Endothelial cell (in vitro differentiated cells): ENCODE data around the gene ATP13A3. TPM values are rescaled to one million over a fixed set of nuclear protein-coding genes. Genes with fewer than 3 reads are reported as not detected.

Experiments used
- DNase-seq: peaks from one replicate; pipeline ENCODE4 v3.0.0; 2021; ENCODE audit warnings: low spot score
- H3K27ac Mint-ChIP-seq: one replicate; pipeline ENCODE4 v1.8.0; 2021; ENCODE audit warnings: mixed read lengths, inconsistent platforms; ENCODE audit not compliant: unreplicated experiment
- H3K27me3 Mint-ChIP-seq: one replicate; pipeline ENCODE4 v1.8.0; 2021; ENCODE audit warnings: mild to moderate bottlenecking, moderate library complexity, mixed read lengths, inconsistent platforms; ENCODE audit not compliant: unreplicated experiment
- H3K36me3 Mint-ChIP-seq: one replicate; pipeline ENCODE4 v1.8.0; 2021; ENCODE audit warnings: mild to moderate bottlenecking, low read depth, mixed read lengths, inconsistent platforms; ENCODE audit not compliant: unreplicated experiment
- H3K4me1 Mint-ChIP-seq: one replicate; pipeline ENCODE4 v1.8.0; 2021; ENCODE audit warnings: mild to moderate bottlenecking, mixed read lengths, inconsistent platforms; ENCODE audit not compliant: unreplicated experiment
- H3K4me3 Mint-ChIP-seq: one replicate; pipeline ENCODE4 v1.8.0; 2021; ENCODE audit warnings: mild to moderate bottlenecking, mixed read lengths, inconsistent platforms; ENCODE audit not compliant: unreplicated experiment
- H3K9me3 Mint-ChIP-seq: one replicate; pipeline ENCODE4 v1.8.0; 2021; ENCODE audit warnings: mixed read lengths, inconsistent platforms; ENCODE audit not compliant: unreplicated experiment
- total RNA-seq: library from RNA; stranded (reverse); fragmentation: NEBNext Ultra II Directional; extraction: Animal tissue kit (Norgen Biotek cat#: 25700); gene quantifications from one replicate; pipeline ENCODE4 v1.2.1, GENCODE V29; 2021; ENCODE audit not compliant: unreplicated experiment
- TF ChIP-seq, protein P1 (sequence below): fragments of 200-600 bp; sonication (generic); IDR thresholded peaks from one replicate; pipeline ENCODE4 v1.5.0; 2021; ENCODE audit warnings: antibody characterized with exemption; ENCODE audit not compliant: unreplicated experiment

The ATP13A3 gene
- total RNA-seq, 1 donor from 2014 or later: 32.1 TPM

GRCh38 chr3:194449913-194450312 is 36.9 kb downstream of the ATP13A3 start:
- no peaks in the 10 kb centered on the region for H3K9me3 Mint-ChIP-seq
- H3K27ac Mint-ChIP-seq: no peak overlapping the region
- H3K36me3 Mint-ChIP-seq: peaks cover 14% of the 10 kb centered on the region

DNA sequence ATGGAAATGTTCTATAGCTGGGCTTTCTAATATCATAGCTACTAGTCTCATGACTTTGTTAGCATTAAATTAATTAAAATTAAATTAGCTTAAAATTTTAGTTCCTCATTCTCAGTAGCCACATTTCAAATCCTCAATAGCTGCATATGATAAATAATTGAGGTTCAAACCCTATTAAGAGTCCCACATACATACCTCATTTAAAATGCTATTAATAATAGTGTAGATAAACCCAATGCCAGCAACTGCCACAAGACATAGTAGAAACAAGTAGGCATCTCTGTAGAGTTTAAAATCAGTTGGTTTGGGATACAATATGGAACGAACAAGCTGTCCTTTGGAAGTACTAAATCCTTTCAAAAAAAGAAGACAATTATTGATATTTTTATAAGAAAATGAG is 39.1 kb downstream of the ATP13A3 start:
- Mint-ChIP-seq H3K4me3 (no peak overlapping the region), H3K27me3 (no peaks in the 10 kb centered on the region), H3K9me3 (no peaks in the 10 kb centered on the region), H3K36me3 (peaks cover 8% of the 10 kb centered on the region), H3K4me1 (no peaks in the 10 kb centered on the region), H3K27ac (no peak overlapping the region)
- DNase-seq: no peak
- TF ChIP-seq, protein P1, sequence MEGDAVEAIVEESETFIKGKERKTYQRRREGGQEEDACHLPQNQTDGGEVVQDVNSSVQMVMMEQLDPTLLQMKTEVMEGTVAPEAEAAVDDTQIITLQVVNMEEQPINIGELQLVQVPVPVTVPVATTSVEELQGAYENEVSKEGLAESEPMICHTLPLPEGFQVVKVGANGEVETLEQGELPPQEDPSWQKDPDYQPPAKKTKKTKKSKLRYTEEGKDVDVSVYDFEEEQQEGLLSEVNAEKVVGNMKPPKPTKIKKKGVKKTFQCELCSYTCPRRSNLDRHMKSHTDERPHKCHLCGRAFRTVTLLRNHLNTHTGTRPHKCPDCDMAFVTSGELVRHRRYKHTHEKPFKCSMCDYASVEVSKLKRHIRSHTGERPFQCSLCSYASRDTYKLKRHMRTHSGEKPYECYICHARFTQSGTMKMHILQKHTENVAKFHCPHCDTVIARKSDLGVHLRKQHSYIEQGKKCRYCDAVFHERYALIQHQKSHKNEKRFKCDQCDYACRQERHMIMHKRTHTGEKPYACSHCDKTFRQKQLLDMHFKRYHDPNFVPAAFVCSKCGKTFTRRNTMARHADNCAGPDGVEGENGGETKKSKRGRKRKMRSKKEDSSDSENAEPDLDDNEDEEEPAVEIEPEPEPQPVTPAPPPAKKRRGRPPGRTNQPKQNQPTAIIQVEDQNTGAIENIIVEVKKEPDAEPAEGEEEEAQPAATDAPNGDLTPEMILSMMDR: no peak

More at GRCh38 chr3:194449913-194450312, 36.9 kb downstream of the ATP13A3 start:
- no peak for DNase-seq
- Mint-ChIP-seq H3K27me3 (no peaks in the 10 kb centered on the region), H3K4me3 (no peak overlapping the region), H3K4me1 (no peaks in the 10 kb centered on the region)
- TF ChIP-seq, protein P1: no peak

- no peak overlapping the region for H3K27ac Mint-ChIP-seq
- no peaks in the 10 kb centered on the region for H3K4me1 Mint-ChIP-seq
- no peaks in the 10 kb centered on the region for H3K9me3 Mint-ChIP-seq
- no peak overlapping the region for H3K4me3 Mint-ChIP-seq
- no peaks in the 10 kb centered on the region for H3K27me3 Mint-ChIP-seq
- H3K36me3 Mint-ChIP-seq: peaks cover 6% of the 10 kb centered on the region
- DNase-seq: no peak
- TF ChIP-seq, protein P1: no peak
These were observed 39.6 kb downstream of the ATP13A3 start for GRCh38 chr3:194447161-194447560.

- no peak overlapping the region for H3K27ac Mint-ChIP-seq
- H3K4me3 Mint-ChIP-seq: no peak overlapping the region
- no peaks in the 10 kb centered on the region for H3K27me3 Mint-ChIP-seq
- DNase-seq: no peak
- H3K9me3 Mint-ChIP-seq: no peaks in the 10 kb centered on the region
- peaks cover 6% of the 10 kb centered on the region for H3K36me3 Mint-ChIP-seq
- peaks cover 2% of the 10 kb centered on the region for H3K4me1 Mint-ChIP-seq
- TF ChIP-seq, protein P1: no peak
These were observed 40.0 kb downstream of the ATP13A3 start for GRCh38 chr3:194446754-194447153.

DNA sequence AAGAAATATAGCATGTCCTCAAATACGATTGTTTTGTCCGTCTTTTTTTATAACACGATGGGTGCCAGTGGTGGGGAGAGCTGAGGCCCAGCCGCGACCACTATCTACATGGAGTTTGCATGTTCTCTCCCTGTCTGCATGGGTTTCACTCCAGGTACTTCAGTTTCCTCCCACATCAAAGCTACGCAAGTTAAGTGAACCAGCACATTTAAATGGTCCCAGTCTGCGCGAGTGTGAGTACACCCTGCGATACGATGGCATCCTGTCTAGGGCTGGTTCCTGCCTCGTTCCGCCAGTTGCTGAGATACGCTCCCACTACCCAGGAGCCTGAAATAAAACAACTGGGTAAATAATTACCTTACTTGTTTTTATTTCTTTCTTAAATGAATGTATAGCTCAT is 40.6 kb downstream of the ATP13A3 start:
- no peak for DNase-seq
- H3K9me3 Mint-ChIP-seq: no peaks in the 10 kb centered on the region
- no peaks in the 10 kb centered on the region for H3K27me3 Mint-ChIP-seq
- no peak overlapping the region for H3K4me3 Mint-ChIP-seq
- TF ChIP-seq, protein P1: no peak
- H3K4me1 Mint-ChIP-seq: peaks cover 8% of the 10 kb centered on the region
- peaks cover 6% of the 10 kb centered on the region for H3K36me3 Mint-ChIP-seq
- no peak overlapping the region for H3K27ac Mint-ChIP-seq
